Measurements from ENCODE around the gene GATB. TPM values are rescaled to one million over a fixed set of nuclear protein-coding genes. Genes with fewer than 3 reads are reported as not detected.
A peak's percentile ranks its signal among the peaks of the same experiment; 100 is the strongest.

Gene GATB
- total RNA-seq, 1 experiment from 2014 or later, result 20.4 TPM

DNA sequence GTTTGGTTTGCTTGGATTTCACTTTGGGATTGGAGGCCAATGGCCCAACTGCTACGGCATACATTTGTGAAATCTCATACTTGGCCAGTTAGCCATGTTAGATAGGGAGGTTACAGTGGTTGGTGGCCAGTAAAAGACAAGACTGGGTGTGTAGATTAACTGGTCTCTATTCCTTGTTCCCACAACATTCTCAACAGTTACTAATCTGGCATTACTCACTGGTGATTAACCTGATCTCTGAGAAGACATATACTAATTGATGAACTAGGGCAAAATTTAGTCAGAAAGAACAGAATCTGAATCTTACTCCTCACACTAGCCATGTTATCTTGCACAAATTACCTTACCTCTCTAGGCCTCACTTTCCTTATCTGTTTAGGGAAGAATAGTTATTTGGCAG lies 33.4 kb downstream of the GATB start:
- Histone ChIP-seq H3K79me2 (ENCODE audit: low read length) (no peaks in the 10 kb centered on the region), H3K4me1 (ENCODE audit: insufficient read depth, low read length) (no peaks in the 10 kb centered on the region), H2AFZ (ENCODE audit: low read length) (no peak overlapping the region), H3K9ac (ENCODE audit: low read length) (no peak overlapping the region), H4K20me1 (ENCODE audit: low read length) (no peaks in the 10 kb centered on the region), H3K9me3 (ENCODE audit: low read length) (no peaks in the 10 kb centered on the region), H3K27me3 (ENCODE audit: low read length) (no peaks in the 10 kb centered on the region), H3K36me3 (ENCODE audit: low read depth, low read length) (no peaks in the 10 kb centered on the region), H3K9me2 (replicated peaks; ENCODE audit: low read length) (no peaks in the 10 kb centered on the region), H3K4me3 (ENCODE audit: low read length) (no peak overlapping the region), H3K27ac (ENCODE audit: low read length) (no peak overlapping the region), H3K4me2 (ENCODE audit: low read length) (no peak overlapping the region), H3F3A (ENCODE audit: low read length, unreplicated experiment) (no peaks in the 10 kb centered on the region)
- intact Hi-C loops (cut with micrococcal nuclease), result no loop called here
- ChIA-PET POLR2A (ENCODE audit: unreplicated experiment) (no interaction called here), CTCF (no interaction called here)
- TF ChIP-seq EZH2 (IDR thresholded peaks at IDR 0.05; ENCODE audit: low read length, unreplicated experiment) (no peak), EZH2phosphoT487 (IDR thresholded peaks at IDR 0.05; ENCODE audit: borderline replicate concordance, low read length) (no peak)
- TF ChIP-seq, protein P1, sequence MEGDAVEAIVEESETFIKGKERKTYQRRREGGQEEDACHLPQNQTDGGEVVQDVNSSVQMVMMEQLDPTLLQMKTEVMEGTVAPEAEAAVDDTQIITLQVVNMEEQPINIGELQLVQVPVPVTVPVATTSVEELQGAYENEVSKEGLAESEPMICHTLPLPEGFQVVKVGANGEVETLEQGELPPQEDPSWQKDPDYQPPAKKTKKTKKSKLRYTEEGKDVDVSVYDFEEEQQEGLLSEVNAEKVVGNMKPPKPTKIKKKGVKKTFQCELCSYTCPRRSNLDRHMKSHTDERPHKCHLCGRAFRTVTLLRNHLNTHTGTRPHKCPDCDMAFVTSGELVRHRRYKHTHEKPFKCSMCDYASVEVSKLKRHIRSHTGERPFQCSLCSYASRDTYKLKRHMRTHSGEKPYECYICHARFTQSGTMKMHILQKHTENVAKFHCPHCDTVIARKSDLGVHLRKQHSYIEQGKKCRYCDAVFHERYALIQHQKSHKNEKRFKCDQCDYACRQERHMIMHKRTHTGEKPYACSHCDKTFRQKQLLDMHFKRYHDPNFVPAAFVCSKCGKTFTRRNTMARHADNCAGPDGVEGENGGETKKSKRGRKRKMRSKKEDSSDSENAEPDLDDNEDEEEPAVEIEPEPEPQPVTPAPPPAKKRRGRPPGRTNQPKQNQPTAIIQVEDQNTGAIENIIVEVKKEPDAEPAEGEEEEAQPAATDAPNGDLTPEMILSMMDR (conservative IDR thresholded peaks at IDR 0.05; ENCODE audit: low read depth, low read length), result no peak
- BruUV-seq (replicated peaks), result no TSS peak
- no peak for ATAC-seq
- peak; percentile 15 for DNase-seq

DNA sequence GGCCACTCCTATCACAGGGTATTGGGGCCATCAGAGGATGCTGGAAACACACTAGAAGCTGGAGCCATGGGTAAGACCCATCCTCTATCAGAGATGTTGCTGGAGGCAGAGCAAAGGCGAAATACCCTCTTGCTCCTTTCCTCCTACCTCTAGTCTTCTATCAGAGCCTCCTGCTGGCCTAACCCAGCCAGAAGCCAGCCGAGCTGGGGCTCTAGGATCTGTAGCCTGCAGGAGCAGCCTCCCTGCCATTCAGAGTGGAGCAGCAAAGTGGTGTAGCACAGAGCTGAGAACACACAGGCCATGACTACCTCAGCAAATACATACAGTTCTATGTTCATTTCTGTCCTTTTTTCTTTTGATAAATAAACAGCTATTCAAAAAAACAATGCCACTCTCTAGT lies 35.7 kb downstream of the GATB start:
- no peak for ATAC-seq
- Histone ChIP-seq H3K9me3 (ENCODE audit: low read length) (no peaks in the 10 kb centered on the region), H2AFZ (ENCODE audit: low read length) (no peak overlapping the region), H3K4me1 (ENCODE audit: insufficient read depth, low read length) (no peaks in the 10 kb centered on the region), H4K20me1 (ENCODE audit: low read length) (no peaks in the 10 kb centered on the region), H3K27me3 (ENCODE audit: low read length) (no peaks in the 10 kb centered on the region), H3F3A (ENCODE audit: low read length, unreplicated experiment) (no peaks in the 10 kb centered on the region), H3K79me2 (ENCODE audit: low read length) (no peaks in the 10 kb centered on the region), H3K36me3 (ENCODE audit: low read depth, low read length) (no peaks in the 10 kb centered on the region), H3K4me3 (ENCODE audit: low read length) (no peak overlapping the region), H3K9ac (ENCODE audit: low read length) (no peak overlapping the region), H3K4me2 (ENCODE audit: low read length) (no peak overlapping the region), H3K9me2 (replicated peaks; ENCODE audit: low read length) (no peaks in the 10 kb centered on the region), H3K27ac (ENCODE audit: low read length) (no peak overlapping the region)
- intact Hi-C loops (cut with micrococcal nuclease), result no loop called here
- TF ChIP-seq, protein P1 (conservative IDR thresholded peaks at IDR 0.05; ENCODE audit: low read depth, low read length), result no peak
- TF ChIP-seq EZH2phosphoT487 (IDR thresholded peaks at IDR 0.05; ENCODE audit: borderline replicate concordance, low read length), result no peak
- no peak for TF ChIP-seq EZH2 (IDR thresholded peaks at IDR 0.05; ENCODE audit: low read length, unreplicated experiment)
- no peak for DNase-seq
- no TSS peak for BruUV-seq (replicated peaks)
- CTCF ChIA-PET, result no interaction called here
- POLR2A ChIA-PET (ENCODE audit: unreplicated experiment), result no interaction called here

DNA sequence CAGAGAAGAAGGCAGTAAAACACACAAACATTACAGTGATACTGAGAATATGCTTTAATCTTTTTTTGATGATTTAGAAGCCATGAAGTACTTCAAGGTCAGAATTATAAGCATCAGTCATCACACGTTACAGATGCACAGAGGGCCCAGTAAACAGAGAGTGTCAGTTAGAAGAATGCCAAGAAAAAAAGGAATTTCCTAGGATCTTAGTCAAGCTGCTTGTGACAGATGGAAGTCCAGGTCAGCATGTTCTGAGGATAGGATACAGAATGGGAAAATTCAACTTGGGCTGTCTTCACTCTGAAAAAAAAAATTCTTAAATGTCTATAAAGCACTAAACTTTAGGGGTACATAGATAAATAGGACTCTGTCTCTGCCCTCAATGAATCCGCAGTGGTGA lies 38.9 kb downstream of the GATB start:
- DNase-seq (no peak), ATAC-seq (no peak)
- ChIA-PET POLR2A (ENCODE audit: unreplicated experiment) (no interaction called here), CTCF (no interaction called here)
- Histone ChIP-seq H3K36me3 (ENCODE audit: low read depth, low read length) (no peaks in the 10 kb centered on the region), H4K20me1 (ENCODE audit: low read length) (no peaks in the 10 kb centered on the region), H3K4me1 (ENCODE audit: insufficient read depth, low read length) (no peaks in the 10 kb centered on the region), H3K27ac (ENCODE audit: low read length) (no peak overlapping the region), H3K9me2 (replicated peaks; ENCODE audit: low read length) (no peaks in the 10 kb centered on the region), H3K79me2 (ENCODE audit: low read length) (no peaks in the 10 kb centered on the region), H3K27me3 (ENCODE audit: low read length) (no peaks in the 10 kb centered on the region), H3F3A (ENCODE audit: low read length, unreplicated experiment) (no peaks in the 10 kb centered on the region), H3K4me3 (ENCODE audit: low read length) (no peak overlapping the region), H3K4me2 (ENCODE audit: low read length) (no peak overlapping the region), H3K9me3 (ENCODE audit: low read length) (no peaks in the 10 kb centered on the region), H2AFZ (ENCODE audit: low read length) (no peak overlapping the region), H3K9ac (ENCODE audit: low read length) (no peak overlapping the region)
- intact Hi-C loops (cut with micrococcal nuclease), result no loop called here
- TF ChIP-seq, protein P1 (conservative IDR thresholded peaks at IDR 0.05; ENCODE audit: low read depth, low read length), result no peak
- TF ChIP-seq EZH2phosphoT487 (IDR thresholded peaks at IDR 0.05; ENCODE audit: borderline replicate concordance, low read length) (no peak), EZH2 (IDR thresholded peaks at IDR 0.05; ENCODE audit: low read length, unreplicated experiment) (no peak)
- no TSS peak for BruUV-seq (replicated peaks)
